HEK293 (cell line): Measurements from ENCODE around the gene PDPK1.
"Not testable (repeated sequence)": the region's sequence is repeated elsewhere in the genome, so short reads cannot be mapped to it uniquely, and the experiment has no call there.

Source experiments
- KLF1 ChIP-seq: fragments of 450-650 bp; formaldehyde crosslinking; IDR thresholded peaks from 2 replicates; pipeline ENCODE4 v1.5.1; 2016; ENCODE audit warnings: missing biosample characterization, missing genetic modification characterization
- YY1 ChIP-seq: fragments of 450-650 bp; formaldehyde crosslinking; IDR thresholded peaks from 2 replicates; pipeline ENCODE4 v1.5.1; 2018; ENCODE audit warnings: missing biosample characterization, missing genetic modification characterization
- ZNF121 ChIP-seq: fragments of 450-650 bp; formaldehyde crosslinking; IDR thresholded peaks from 2 replicates; pipeline ENCODE4 v1.5.1; 2016; ENCODE audit warnings: missing biosample characterization, missing genetic modification characterization
- ZNF175 ChIP-seq: fragments of 450-650 bp; formaldehyde crosslinking; IDR thresholded peaks from 2 replicates; pipeline ENCODE4 v1.5.1; 2016; ENCODE audit warnings: missing biosample characterization, missing genetic modification characterization
- ZNF426 ChIP-seq: fragments of 450-650 bp; formaldehyde crosslinking; IDR thresholded peaks from 2 replicates; pipeline ENCODE4 v1.5.1; 2017; ENCODE audit warnings: missing biosample characterization, missing genetic modification characterization, mild to moderate bottlenecking, inconsistent platforms, moderate library complexity
- ZNF600 ChIP-seq: fragments of 450-650 bp; formaldehyde crosslinking; IDR thresholded peaks from 2 replicates; pipeline ENCODE4 v1.5.1; 2016; ENCODE audit warnings: missing biosample characterization, missing genetic modification characterization
- TF ChIP-seq, protein P1 (sequence below): fragments of 450-650 bp; formaldehyde crosslinking; IDR thresholded peaks from 2 replicates; pipeline ENCODE4 v1.5.1; 2016; ENCODE audit warnings: missing biosample characterization, missing genetic modification characterization, low read depth
- TF ChIP-seq, protein P2 (sequence below): fragments of 450-650 bp; formaldehyde crosslinking; IDR thresholded peaks from 2 replicates; pipeline ENCODE4 v1.5.1; 2016; ENCODE audit warnings: missing biosample characterization, missing genetic modification characterization
- TF ChIP-seq, protein P3 (sequence below): fragments of 450-650 bp; formaldehyde crosslinking; IDR thresholded peaks from 2 replicates; pipeline ENCODE4 v1.5.1; 2017; ENCODE audit warnings: missing biosample characterization, missing genetic modification characterization
- TF ChIP-seq, protein P4 (sequence below): fragments of 450-650 bp; formaldehyde crosslinking; optimal IDR thresholded peaks from 2 replicates; pipeline ENCODE3; 2016; ENCODE audit warnings: missing biosample characterization, mild to moderate bottlenecking, missing genetic modification characterization
- TF ChIP-seq, protein P5 (sequence below): fragments of 450-650 bp; formaldehyde crosslinking; IDR thresholded peaks from 2 replicates; pipeline ENCODE4 v1.5.1; 2016; ENCODE audit warnings: missing biosample characterization, missing genetic modification characterization

DNA sequence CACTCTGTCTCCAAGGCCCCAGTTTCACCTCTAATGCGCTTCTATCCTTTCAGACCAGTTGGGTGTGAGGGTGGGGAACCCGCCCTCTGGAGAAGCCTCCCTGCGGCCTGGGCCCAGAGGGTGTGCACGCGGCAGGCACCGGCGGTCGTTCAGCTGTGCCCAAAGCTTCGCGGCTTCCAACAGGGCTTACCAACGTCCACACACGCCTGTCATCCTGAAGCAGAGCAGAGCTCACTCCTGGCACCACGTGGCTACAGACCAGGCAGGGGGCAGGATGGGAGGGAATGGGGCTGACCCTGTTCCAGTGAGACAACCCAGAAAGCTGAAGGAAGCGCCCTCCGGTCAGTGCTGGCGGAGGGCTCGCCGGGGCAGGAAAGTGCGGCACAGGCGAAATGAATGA is 81.1 kb downstream of the PDPK1 start:
- TF ChIP-seq, protein P1, sequence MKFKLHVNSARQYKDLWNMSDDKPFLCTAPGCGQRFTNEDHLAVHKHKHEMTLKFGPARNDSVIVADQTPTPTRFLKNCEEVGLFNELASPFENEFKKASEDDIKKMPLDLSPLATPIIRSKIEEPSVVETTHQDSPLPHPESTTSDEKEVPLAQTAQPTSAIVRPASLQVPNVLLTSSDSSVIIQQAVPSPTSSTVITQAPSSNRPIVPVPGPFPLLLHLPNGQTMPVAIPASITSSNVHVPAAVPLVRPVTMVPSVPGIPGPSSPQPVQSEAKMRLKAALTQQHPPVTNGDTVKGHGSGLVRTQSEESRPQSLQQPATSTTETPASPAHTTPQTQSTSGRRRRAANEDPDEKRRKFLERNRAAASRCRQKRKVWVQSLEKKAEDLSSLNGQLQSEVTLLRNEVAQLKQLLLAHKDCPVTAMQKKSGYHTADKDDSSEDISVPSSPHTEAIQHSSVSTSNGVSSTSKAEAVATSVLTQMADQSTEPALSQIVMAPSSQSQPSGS (tag by site-specific recombination) = not testable (repeated sequence)
- TF ChIP-seq, protein P2, sequence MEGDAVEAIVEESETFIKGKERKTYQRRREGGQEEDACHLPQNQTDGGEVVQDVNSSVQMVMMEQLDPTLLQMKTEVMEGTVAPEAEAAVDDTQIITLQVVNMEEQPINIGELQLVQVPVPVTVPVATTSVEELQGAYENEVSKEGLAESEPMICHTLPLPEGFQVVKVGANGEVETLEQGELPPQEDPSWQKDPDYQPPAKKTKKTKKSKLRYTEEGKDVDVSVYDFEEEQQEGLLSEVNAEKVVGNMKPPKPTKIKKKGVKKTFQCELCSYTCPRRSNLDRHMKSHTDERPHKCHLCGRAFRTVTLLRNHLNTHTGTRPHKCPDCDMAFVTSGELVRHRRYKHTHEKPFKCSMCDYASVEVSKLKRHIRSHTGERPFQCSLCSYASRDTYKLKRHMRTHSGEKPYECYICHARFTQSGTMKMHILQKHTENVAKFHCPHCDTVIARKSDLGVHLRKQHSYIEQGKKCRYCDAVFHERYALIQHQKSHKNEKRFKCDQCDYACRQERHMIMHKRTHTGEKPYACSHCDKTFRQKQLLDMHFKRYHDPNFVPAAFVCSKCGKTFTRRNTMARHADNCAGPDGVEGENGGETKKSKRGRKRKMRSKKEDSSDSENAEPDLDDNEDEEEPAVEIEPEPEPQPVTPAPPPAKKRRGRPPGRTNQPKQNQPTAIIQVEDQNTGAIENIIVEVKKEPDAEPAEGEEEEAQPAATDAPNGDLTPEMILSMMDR (tag by site-specific recombination) = not testable (repeated sequence)
- not testable (repeated sequence) for TF ChIP-seq YY1 (tag by site-specific recombination); ZNF426; ZNF600 (tag by site-specific recombination); ZNF175 (tag by site-specific recombination); KLF1 (tag by site-specific recombination); ZNF121
- TF ChIP-seq, protein P3, sequence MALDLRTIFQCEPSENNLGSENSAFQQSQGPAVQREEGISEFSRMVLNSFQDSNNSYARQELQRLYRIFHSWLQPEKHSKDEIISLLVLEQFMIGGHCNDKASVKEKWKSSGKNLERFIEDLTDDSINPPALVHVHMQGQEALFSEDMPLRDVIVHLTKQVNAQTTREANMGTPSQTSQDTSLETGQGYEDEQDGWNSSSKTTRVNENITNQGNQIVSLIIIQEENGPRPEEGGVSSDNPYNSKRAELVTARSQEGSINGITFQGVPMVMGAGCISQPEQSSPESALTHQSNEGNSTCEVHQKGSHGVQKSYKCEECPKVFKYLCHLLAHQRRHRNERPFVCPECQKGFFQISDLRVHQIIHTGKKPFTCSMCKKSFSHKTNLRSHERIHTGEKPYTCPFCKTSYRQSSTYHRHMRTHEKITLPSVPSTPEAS (tag by site-specific recombination) = not testable (repeated sequence)
- TF ChIP-seq, protein P4, sequence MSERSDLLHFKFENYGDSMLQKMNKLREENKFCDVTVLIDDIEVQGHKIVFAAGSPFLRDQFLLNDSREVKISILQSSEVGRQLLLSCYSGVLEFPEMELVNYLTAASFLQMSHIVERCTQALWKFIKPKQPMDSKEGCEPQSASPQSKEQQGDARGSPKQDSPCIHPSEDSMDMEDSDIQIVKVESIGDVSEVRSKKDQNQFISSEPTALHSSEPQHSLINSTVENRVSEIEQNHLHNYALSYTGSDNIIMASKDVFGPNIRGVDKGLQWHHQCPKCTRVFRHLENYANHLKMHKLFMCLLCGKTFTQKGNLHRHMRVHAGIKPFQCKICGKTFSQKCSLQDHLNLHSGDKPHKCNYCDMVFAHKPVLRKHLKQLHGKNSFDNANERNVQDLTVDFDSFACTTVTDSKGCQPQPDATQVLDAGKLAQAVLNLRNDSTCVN (tag by site-specific recombination) = not testable (repeated sequence)
- TF ChIP-seq, protein P5, sequence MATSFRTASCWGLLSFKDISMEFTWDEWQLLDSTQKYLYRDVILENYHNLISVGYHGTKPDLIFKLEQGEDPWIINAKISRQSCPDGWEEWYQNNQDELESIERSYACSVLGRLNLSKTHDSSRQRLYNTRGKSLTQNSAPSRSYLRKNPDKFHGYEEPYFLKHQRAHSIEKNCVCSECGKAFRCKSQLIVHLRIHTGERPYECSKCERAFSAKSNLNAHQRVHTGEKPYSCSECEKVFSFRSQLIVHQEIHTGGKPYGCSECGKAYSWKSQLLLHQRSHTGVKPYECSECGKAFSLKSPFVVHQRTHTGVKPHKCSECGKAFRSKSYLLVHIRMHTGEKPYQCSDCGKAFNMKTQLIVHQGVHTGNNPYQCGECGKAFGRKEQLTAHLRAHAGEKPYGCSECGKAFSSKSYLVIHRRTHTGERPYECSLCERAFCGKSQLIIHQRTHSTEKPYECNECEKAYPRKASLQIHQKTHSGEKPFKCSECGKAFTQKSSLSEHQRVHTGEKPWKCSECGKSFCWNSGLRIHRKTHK = not testable (repeated sequence)
